ENCODE results near the gene HOXA9.

Gene HOXA9

GRCh38 chr7:27179503-27180430, 14.4 kb upstream of the HOXA9 start (continued):
- TF ChIP-seq ZNF473 (tag by site-specific recombination; IDR thresholded peaks at IDR 0.05) (no peak), ZNF146 (tag by site-specific recombination; IDR thresholded peaks at IDR 0.05) (no peak), ZNF658 (tag by site-specific recombination; IDR thresholded peaks at IDR 0.05) (no peak), RBAK (tag by site-specific recombination; IDR thresholded peaks at IDR 0.05) (no peak), OVOL3 (tag by site-specific recombination; IDR thresholded peaks at IDR 0.05) (no peak), TCF7L2 (IDR thresholded peaks at IDR 0.05; ENCODE audit: borderline replicate concordance, low read depth, low read length) (no peak), ZFHX2 (tag by site-specific recombination; conservative IDR thresholded peaks at IDR 0.05) (no peak), ZNF654 (tag by site-specific recombination; IDR thresholded peaks at IDR 0.05; ENCODE audit: low read depth) (peak; percentile 48), IKZF3 (tag by site-specific recombination; IDR thresholded peaks at IDR 0.05) (peak; percentile 94), ZBTB48 (tag by site-specific recombination; IDR thresholded peaks at IDR 0.05) (peak; percentile 57; the same call in 1 of the 2 replicates), ZNF555 (tag by site-specific recombination; conservative IDR thresholded peaks at IDR 0.05) (no peak), ZBTB49 (tag by site-specific recombination; IDR thresholded peaks at IDR 0.05; ENCODE audit: low read depth) (no peak), SCRT1 (tag by site-specific recombination; IDR thresholded peaks at IDR 0.05; ENCODE audit: borderline replicate concordance) (no peak), ZNF560 (tag by site-specific recombination; IDR thresholded peaks at IDR 0.05; ENCODE audit: borderline replicate concordance) (no peak), ZNF274 (IDR thresholded peaks at IDR 0.05; ENCODE audit: low read length) (no peak), ZNF274 (tag by site-specific recombination; IDR thresholded peaks at IDR 0.05; ENCODE audit: borderline replicate concordance) (no peak), ZNF747 (tag by site-specific recombination; IDR thresholded peaks at IDR 0.05) (no peak), ZNF670 (tag by site-specific recombination; IDR thresholded peaks at IDR 0.05; ENCODE audit: low read depth) (no peak), PATZ1 (tag by site-specific recombination; IDR thresholded peaks at IDR 0.05) (peak; percentile 45), ZNF133 (tag by site-specific recombination; IDR thresholded peaks at IDR 0.05) (no peak), BCL11A (tag by site-specific recombination; IDR thresholded peaks at IDR 0.05; ENCODE audit: low read depth) (0 out of 2 replicates have a peak, but pooled peaks have one; percentile 14), ZNF341 (tag by site-specific recombination; IDR thresholded peaks at IDR 0.05; ENCODE audit: low read depth) (no peak), ZNF792 (tag by site-specific recombination; IDR thresholded peaks at IDR 0.05) (no peak), ZBTB11 (tag by site-specific recombination; conservative IDR thresholded peaks at IDR 0.05; ENCODE audit: low read depth) (peak; percentile 34; the same call in 1 of the 2 replicates)
- TF ChIP-seq, protein P1, sequence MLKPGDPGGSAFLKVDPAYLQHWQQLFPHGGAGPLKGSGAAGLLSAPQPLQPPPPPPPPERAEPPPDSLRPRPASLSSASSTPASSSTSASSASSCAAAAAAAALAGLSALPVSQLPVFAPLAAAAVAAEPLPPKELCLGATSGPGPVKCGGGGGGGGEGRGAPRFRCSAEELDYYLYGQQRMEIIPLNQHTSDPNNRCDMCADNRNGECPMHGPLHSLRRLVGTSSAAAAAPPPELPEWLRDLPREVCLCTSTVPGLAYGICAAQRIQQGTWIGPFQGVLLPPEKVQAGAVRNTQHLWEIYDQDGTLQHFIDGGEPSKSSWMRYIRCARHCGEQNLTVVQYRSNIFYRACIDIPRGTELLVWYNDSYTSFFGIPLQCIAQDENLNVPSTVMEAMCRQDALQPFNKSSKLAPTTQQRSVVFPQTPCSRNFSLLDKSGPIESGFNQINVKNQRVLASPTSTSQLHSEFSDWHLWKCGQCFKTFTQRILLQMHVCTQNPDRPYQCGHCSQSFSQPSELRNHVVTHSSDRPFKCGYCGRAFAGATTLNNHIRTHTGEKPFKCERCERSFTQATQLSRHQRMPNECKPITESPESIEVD (tag by site-specific recombination; IDR thresholded peaks at IDR 0.05), result peak; percentile 78
- TF ChIP-seq, protein P2, sequence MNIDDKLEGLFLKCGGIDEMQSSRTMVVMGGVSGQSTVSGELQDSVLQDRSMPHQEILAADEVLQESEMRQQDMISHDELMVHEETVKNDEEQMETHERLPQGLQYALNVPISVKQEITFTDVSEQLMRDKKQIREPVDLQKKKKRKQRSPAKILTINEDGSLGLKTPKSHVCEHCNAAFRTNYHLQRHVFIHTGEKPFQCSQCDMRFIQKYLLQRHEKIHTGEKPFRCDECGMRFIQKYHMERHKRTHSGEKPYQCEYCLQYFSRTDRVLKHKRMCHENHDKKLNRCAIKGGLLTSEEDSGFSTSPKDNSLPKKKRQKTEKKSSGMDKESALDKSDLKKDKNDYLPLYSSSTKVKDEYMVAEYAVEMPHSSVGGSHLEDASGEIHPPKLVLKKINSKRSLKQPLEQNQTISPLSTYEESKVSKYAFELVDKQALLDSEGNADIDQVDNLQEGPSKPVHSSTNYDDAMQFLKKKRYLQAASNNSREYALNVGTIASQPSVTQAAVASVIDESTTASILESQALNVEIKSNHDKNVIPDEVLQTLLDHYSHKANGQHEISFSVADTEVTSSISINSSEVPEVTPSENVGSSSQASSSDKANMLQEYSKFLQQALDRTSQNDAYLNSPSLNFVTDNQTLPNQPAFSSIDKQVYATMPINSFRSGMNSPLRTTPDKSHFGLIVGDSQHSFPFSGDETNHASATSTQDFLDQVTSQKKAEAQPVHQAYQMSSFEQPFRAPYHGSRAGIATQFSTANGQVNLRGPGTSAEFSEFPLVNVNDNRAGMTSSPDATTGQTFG (tag by site-specific recombination; IDR thresholded peaks at IDR 0.05; ENCODE audit: borderline replicate concordance), result no peak
